ENCODE measurements around the gene DBNDD2.

The DBNDD2 gene, protein sequence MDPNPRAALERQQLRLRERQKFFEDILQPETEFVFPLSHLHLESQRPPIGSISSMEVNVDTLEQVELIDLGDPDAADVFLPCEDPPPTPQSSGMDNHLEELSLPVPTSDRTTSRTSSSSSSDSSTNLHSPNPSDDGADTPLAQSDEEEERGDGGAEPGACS

DNA sequence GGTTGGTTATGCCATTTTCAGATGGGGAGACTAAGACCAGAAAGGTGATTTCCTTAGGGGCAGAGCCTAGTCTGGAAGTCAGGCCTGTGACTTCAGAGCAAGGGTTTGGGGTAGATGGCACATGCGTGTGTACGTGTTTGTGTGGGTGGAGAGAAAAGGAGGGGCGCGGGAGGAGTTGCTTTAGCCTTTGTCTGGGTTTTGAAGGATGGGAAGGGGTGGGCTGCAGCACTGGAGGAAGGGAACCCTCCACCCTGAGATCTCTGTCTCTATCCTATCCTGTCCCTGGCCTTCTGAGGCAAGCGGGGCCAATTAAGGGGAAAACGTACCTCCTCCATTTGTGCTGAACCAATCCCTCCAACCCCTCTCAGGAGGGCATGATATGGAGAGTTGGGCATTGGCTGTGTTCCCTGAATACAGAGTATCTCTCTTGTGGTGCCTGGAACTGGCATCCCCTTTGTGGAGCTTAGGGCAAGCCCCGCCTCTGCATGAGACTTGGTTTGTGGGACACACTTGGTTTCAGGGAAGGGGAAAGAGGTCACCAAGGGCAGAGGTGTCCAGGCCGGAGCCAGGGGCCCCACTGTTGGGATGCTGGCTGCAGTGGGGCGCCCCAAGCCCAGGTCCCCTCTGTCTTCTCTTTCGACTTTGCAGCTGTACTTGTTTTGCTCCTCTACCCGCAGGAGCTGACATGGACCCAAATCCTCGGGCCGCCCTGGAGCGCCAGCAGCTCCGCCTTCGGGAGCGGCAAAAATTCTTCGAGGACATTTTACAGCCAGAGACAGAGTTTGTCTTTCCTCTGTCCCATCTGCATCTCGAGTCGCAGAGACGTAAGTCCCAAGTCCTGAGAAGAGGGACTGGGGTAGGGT lies at the start of gene DBNDD2:
DBNDD2 (plus strand) TSS at position 507 of the 863 bp plus-strand sequence; CDS start at position 686, 179 bp downstream.
- Histone ChIP-seq H3K36me3 (ENCODE audit: insufficient read depth, low read length) (no peaks in the 10 kb centered on the region), H3K9ac (ENCODE audit: low read depth, low read length, poor library complexity, severe bottlenecking) (no peak within 1 kb of the TSS), H3K79me2 (ENCODE audit: insufficient read depth, low read length) (no peaks in the 10 kb centered on the region), H2AFZ (ENCODE audit: low read length) (no peak within 1 kb of the TSS), H3K4me2 (ENCODE audit: low read depth, low read length, poor library complexity, severe bottlenecking) (peak within 1 kb of the TSS; percentile 85), H3K4me3 (ENCODE audit: low read length, poor library complexity, severe bottlenecking) (peak within 1 kb of the TSS; percentile 75), H3K4me1 (ENCODE audit: insufficient read depth, low read length, poor library complexity, severe bottlenecking) (no peaks in the 10 kb centered on the region), H4K20me1 (ENCODE audit: insufficient read depth, low read length, poor library complexity, severe bottlenecking) (no peaks in the 10 kb centered on the region), H3K9me2 (replicated peaks; ENCODE audit: low read depth, low read length) (no peaks in the 10 kb centered on the region), H3K9me3 (ENCODE audit: insufficient read depth, low read depth, low read length) (no peaks in the 10 kb centered on the region), H3F3A (ENCODE audit: low read depth) (no peaks in the 10 kb centered on the region), H3K27me3 (ENCODE audit: insufficient read depth, low read length, poor library complexity, severe bottlenecking) (peaks cover 4% of the 10 kb centered on the region)
- TF ChIP-seq, protein P1, sequence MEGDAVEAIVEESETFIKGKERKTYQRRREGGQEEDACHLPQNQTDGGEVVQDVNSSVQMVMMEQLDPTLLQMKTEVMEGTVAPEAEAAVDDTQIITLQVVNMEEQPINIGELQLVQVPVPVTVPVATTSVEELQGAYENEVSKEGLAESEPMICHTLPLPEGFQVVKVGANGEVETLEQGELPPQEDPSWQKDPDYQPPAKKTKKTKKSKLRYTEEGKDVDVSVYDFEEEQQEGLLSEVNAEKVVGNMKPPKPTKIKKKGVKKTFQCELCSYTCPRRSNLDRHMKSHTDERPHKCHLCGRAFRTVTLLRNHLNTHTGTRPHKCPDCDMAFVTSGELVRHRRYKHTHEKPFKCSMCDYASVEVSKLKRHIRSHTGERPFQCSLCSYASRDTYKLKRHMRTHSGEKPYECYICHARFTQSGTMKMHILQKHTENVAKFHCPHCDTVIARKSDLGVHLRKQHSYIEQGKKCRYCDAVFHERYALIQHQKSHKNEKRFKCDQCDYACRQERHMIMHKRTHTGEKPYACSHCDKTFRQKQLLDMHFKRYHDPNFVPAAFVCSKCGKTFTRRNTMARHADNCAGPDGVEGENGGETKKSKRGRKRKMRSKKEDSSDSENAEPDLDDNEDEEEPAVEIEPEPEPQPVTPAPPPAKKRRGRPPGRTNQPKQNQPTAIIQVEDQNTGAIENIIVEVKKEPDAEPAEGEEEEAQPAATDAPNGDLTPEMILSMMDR (conservative IDR thresholded peaks at IDR 0.05; ENCODE audit: low read length): no peak
- TF ChIP-seq EZH2phosphoT487 (IDR thresholded peaks at IDR 0.05; ENCODE audit: borderline replicate concordance): no peak

DNA sequence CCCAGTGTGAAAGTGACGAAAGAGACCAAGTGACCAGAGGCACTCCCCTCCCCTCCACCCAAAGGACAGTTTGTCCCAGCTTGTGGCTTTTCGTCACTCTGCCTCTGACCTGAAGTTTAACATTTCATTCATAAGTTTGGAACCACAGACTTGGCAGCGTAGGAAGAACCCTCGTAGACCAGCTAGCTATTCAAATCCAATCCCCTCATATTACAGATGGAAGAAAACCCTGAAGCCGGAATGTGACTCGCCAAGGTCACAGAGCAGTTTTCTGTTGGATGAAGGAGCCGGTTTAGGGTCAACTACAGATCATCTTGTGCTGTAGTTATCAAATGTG lies 49.1 kb upstream of the DBNDD2 start:
- Histone ChIP-seq H3K4me1 (ENCODE audit: insufficient read depth, low read length, poor library complexity, severe bottlenecking) (peaks cover 16% of the 10 kb centered on the region), H3K9me2 (replicated peaks; ENCODE audit: low read depth, low read length) (no peaks in the 10 kb centered on the region), H3K4me2 (ENCODE audit: low read depth, low read length, poor library complexity, severe bottlenecking) (no peak overlapping the region)

DNA sequence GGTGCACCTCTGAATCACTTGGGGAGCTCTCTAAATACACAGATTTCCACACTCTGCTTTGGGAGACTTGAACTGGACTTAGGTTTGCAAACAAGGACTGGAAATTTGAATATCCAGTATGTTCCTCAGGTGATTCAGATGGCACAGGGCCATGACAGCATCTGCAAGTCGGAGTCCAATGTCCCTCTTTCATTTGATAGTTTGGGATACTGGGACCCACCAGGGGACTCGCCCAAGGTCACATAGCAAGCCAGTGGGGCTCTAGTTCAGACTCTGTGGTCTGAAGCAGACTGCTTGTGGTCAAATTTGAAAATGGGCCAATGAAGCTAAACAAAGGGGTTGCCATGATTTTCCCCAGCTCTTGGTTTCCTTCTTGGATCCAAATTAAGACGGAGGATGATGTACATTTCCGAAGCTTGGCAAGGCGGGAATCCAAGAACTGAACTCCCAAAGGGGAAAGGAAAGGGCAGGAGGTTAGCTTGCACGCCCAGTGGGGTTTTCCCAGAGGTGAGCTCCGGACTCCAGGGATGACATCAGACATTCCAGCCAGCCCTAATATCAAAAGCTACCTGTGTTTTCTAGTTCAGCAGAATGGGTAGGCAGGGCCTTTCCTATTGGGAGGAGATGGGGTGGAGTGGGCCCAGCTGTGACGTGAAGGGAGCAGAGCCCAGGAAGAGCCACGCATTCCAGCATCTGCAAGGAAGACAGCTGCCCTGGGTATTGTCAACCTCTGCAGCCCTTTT lies 48.5 kb upstream of the DBNDD2 start:
- H3K79me2 ChIP-seq (ENCODE audit: insufficient read depth, low read length): peaks cover 10% of the 10 kb centered on the region
- no peak overlapping the region for H3K9ac ChIP-seq (ENCODE audit: low read depth, low read length, poor library complexity, severe bottlenecking)
- no peaks in the 10 kb centered on the region for H3K27me3 ChIP-seq (ENCODE audit: insufficient read depth, low read length, poor library complexity, severe bottlenecking)
- H3K9me3 ChIP-seq (ENCODE audit: insufficient read depth, low read depth, low read length): no peaks in the 10 kb centered on the region
- H3K9me2 ChIP-seq (replicated peaks; ENCODE audit: low read depth, low read length): no peaks in the 10 kb centered on the region
- H3K4me1 ChIP-seq (ENCODE audit: insufficient read depth, low read length, poor library complexity, severe bottlenecking): peaks cover 18% of the 10 kb centered on the region
- H3K4me3 ChIP-seq (ENCODE audit: low read length, poor library complexity, severe bottlenecking): no peak overlapping the region
- peaks cover 6% of the 10 kb centered on the region for H4K20me1 ChIP-seq (ENCODE audit: insufficient read depth, low read length, poor library complexity, severe bottlenecking)
- TF ChIP-seq, protein P1 (conservative IDR thresholded peaks at IDR 0.05; ENCODE audit: low read length): no peak
- no peak for TF ChIP-seq EZH2phosphoT487 (IDR thresholded peaks at IDR 0.05; ENCODE audit: borderline replicate concordance)
- H3F3A ChIP-seq (ENCODE audit: low read depth): no peaks in the 10 kb centered on the region
- no peak overlapping the region for H2AFZ ChIP-seq (ENCODE audit: low read length)
- H3K36me3 ChIP-seq (ENCODE audit: insufficient read depth, low read length): no peaks in the 10 kb centered on the region
- H3K4me2 ChIP-seq (ENCODE audit: low read depth, low read length, poor library complexity, severe bottlenecking): no peak overlapping the region

More for the DNA sequence above, 49.1 kb upstream of the DBNDD2 start:
- TF ChIP-seq EZH2phosphoT487 (IDR thresholded peaks at IDR 0.05; ENCODE audit: borderline replicate concordance): no peak
- TF ChIP-seq, protein P1 (conservative IDR thresholded peaks at IDR 0.05; ENCODE audit: low read length): no peak
- peaks cover 6% of the 10 kb centered on the region for H4K20me1 ChIP-seq (ENCODE audit: insufficient read depth, low read length, poor library complexity, severe bottlenecking)
- no peaks in the 10 kb centered on the region for H3K36me3 ChIP-seq (ENCODE audit: insufficient read depth, low read length)
- H3K79me2 ChIP-seq (ENCODE audit: insufficient read depth, low read length): peaks cover 7% of the 10 kb centered on the region
- no peak overlapping the region for H2AFZ ChIP-seq (ENCODE audit: low read length)
- no peak overlapping the region for H3K9ac ChIP-seq (ENCODE audit: low read depth, low read length, poor library complexity, severe bottlenecking)
- H3K4me3 ChIP-seq (ENCODE audit: low read length, poor library complexity, severe bottlenecking): no peak overlapping the region
- H3F3A ChIP-seq (ENCODE audit: low read depth): no peaks in the 10 kb centered on the region
- H3K27me3 ChIP-seq (ENCODE audit: insufficient read depth, low read length, poor library complexity, severe bottlenecking): no peaks in the 10 kb centered on the region
- no peaks in the 10 kb centered on the region for H3K9me3 ChIP-seq (ENCODE audit: insufficient read depth, low read depth, low read length)

Data from Loucy (cell line).